ENCODE measurements around the gene SPTBN4. TPM values are rescaled to one million over a fixed set of nuclear protein-coding genes. Genes with fewer than 3 reads are reported as not detected.

Gene SPTBN4
- total and polyA plus RNA-seq, 2 donors (not counting 1 experiment from before 2014, with no cell fraction given), result 0.03 to 0.67 TPM

GRCh38 chr19:40466219-40466984 is 399 bp upstream of the SPTBN4 start:
- peaks cover 15% of the 10 kb centered on the region for H3K27me3 Mint-ChIP-seq
- ATAC-seq (ENCODE audit: low read depth) (peak; percentile 11), DNase-seq (peak; percentile 85)
- CTCF ChIA-PET, result interaction anchor here (0.8 to 6.7 kb wide), 8 partner anchors 16 to 327 kb away, joined by 3 to 86 read pairs (median 5); partner anchors contain the start of gene SERTAD1
- Histone ChIP-seq H3K4me3 (ENCODE audit: control extremely low read depth in 1 of 5, extremely low read depth in 1 of 5, insufficient read depth in 1 of 5, low read depth in 2 of 5, low read length in 4 of 5) (peak overlapping the region; percentile 1 to 70 (median 62)), H3K79me2 (ENCODE audit: control insufficient read depth, insufficient read depth, low read length) (no peaks in the 10 kb centered on the region), H2AFZ (ENCODE audit: insufficient read depth, low read depth, low read length, poor library complexity, severe bottlenecking) (peak overlapping the region; percentile 77), H3K27me3 (replicated peaks in 1 of 4; ENCODE audit: control extremely low read depth in 1 of 4, control insufficient read depth in 3 of 4, insufficient read depth in 4 of 4, low read length in 3 of 4) (peaks cover 0 to 23% (median 3%) of the 10 kb centered on the region in 4 experiments), H3K9ac (ENCODE audit: low read length) (peak overlapping the region; percentile 66), H3K27ac (ENCODE audit: low read length in 2 of 2) (peak overlapping the region; percentile 38 to 60), H3K4me1 (ENCODE audit: control insufficient read depth in 2 of 2, insufficient read depth in 2 of 2, low read length in 2 of 2) (peaks cover 26 to 38% of the 10 kb centered on the region in 2 donors), H3K4me2 (replicated peaks; ENCODE audit: low read depth, low read length, poor library complexity, severe bottlenecking) (peak overlapping the region; percentile 80), H4K20me1 (ENCODE audit: control insufficient read depth, insufficient read depth, low read length, poor library complexity, severe bottlenecking) (no peaks in the 10 kb centered on the region), H3K36me3 (replicated peaks in 1 of 2; ENCODE audit: control extremely low read depth in 1 of 2, control insufficient read depth in 1 of 2, extremely low read depth in 1 of 2, insufficient read depth in 2 of 2, low read length in 1 of 2) (no peaks in the 10 kb centered on the region), H3K9me3 (ENCODE audit: control extremely low read depth in 1 of 3, control insufficient read depth in 2 of 3, insufficient read depth in 1 of 3, low read length in 2 of 3) (peaks cover 0 to 13% (median 0%) of the 10 kb centered on the region in 3 donors)
- H3K4me1 Mint-ChIP-seq, result peaks cover 40% of the 10 kb centered on the region
- H3K27ac Mint-ChIP-seq, result peak overlapping the region; percentile 66
- peak overlapping the region; percentile 87 for H3K4me3 Mint-ChIP-seq
- intact Hi-C loops (cut with micrococcal nuclease), result loop anchor here (1.0 to 5.0 kb wide), 4 partner anchors 118 to 796 kb away; partner anchors contain the start of genes AKT2, C19orf47, HNRNPUL1 and PLD3
- H3K9me3 Mint-ChIP-seq (ENCODE audit: insufficient read depth), result no peaks in the 10 kb centered on the region
- POLR2A ChIA-PET, result interaction anchor here (0.5 to 2.2 kb wide), 6 partner anchors 23 to 180 kb away, joined by 3 to 12 read pairs (median 4); partner anchors contain the start of genes SERTAD1 and SERTAD3
- TF ChIP-seq EZH2 (IDR thresholded peaks at IDR 0.05; ENCODE audit: borderline replicate concordance, insufficient read depth, low read depth, low read length, poor library complexity, severe bottlenecking), result no peak
- TF ChIP-seq, protein P1, sequence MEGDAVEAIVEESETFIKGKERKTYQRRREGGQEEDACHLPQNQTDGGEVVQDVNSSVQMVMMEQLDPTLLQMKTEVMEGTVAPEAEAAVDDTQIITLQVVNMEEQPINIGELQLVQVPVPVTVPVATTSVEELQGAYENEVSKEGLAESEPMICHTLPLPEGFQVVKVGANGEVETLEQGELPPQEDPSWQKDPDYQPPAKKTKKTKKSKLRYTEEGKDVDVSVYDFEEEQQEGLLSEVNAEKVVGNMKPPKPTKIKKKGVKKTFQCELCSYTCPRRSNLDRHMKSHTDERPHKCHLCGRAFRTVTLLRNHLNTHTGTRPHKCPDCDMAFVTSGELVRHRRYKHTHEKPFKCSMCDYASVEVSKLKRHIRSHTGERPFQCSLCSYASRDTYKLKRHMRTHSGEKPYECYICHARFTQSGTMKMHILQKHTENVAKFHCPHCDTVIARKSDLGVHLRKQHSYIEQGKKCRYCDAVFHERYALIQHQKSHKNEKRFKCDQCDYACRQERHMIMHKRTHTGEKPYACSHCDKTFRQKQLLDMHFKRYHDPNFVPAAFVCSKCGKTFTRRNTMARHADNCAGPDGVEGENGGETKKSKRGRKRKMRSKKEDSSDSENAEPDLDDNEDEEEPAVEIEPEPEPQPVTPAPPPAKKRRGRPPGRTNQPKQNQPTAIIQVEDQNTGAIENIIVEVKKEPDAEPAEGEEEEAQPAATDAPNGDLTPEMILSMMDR (IDR thresholded peaks at IDR 0.05), result no peak
- 10% methylated on average over 48 of the region's 48 CpGs for WGBS (ENCODE audit: insufficient coverage)

GRCh38 chr19:40469011-40469410 is 2.2 kb downstream of the SPTBN4 start:
- no peak overlapping the region for H3K27ac Mint-ChIP-seq
- 95% methylated on average over 6 of the region's 6 CpGs for WGBS (ENCODE audit: insufficient coverage)
- ATAC-seq (ENCODE audit: low read depth), result no peak
- H3K27ac ChIP-seq (ENCODE audit: low read length in 2 of 2), result no peak overlapping the region
- no peak for DNase-seq
- peaks cover 19 to 31% of the 10 kb centered on the region in 2 donors for H3K4me1 ChIP-seq (ENCODE audit: control insufficient read depth in 2 of 2, insufficient read depth in 2 of 2, low read length in 2 of 2)
- H3K27me3 ChIP-seq (replicated peaks in 1 of 4; ENCODE audit: control extremely low read depth in 1 of 4, control insufficient read depth in 3 of 4, insufficient read depth in 4 of 4, low read length in 3 of 4), result peaks cover 0 to 23% (median 3%) of the 10 kb centered on the region in 4 experiments
- CTCF ChIA-PET, result no interaction called here
- POLR2A ChIA-PET, result no interaction called here
- no peaks in the 10 kb centered on the region for H3K79me2 ChIP-seq (ENCODE audit: control insufficient read depth, insufficient read depth, low read length)
- H2AFZ ChIP-seq (ENCODE audit: insufficient read depth, low read depth, low read length, poor library complexity, severe bottlenecking), result no peak overlapping the region
- H3K9me3 Mint-ChIP-seq (ENCODE audit: insufficient read depth), result no peaks in the 10 kb centered on the region
- H3K9me3 ChIP-seq (ENCODE audit: control extremely low read depth in 1 of 3, control insufficient read depth in 2 of 3, insufficient read depth in 1 of 3, low read length in 2 of 3), result peaks cover 0 to 9% (median 0%) of the 10 kb centered on the region in 3 donors
- H3K36me3 ChIP-seq (replicated peaks in 1 of 2; ENCODE audit: control extremely low read depth in 1 of 2, control insufficient read depth in 1 of 2, extremely low read depth in 1 of 2, insufficient read depth in 2 of 2, low read length in 1 of 2), result no peaks in the 10 kb centered on the region
- TF ChIP-seq, protein P1 (IDR thresholded peaks at IDR 0.05), result no peak
- TF ChIP-seq EZH2 (IDR thresholded peaks at IDR 0.05; ENCODE audit: borderline replicate concordance, insufficient read depth, low read depth, low read length, poor library complexity, severe bottlenecking), result no peak
- H4K20me1 ChIP-seq (ENCODE audit: control insufficient read depth, insufficient read depth, low read length, poor library complexity, severe bottlenecking), result no peaks in the 10 kb centered on the region
- no peak overlapping the region for H3K4me3 ChIP-seq (ENCODE audit: control extremely low read depth in 1 of 5, extremely low read depth in 1 of 5, insufficient read depth in 1 of 5, low read depth in 2 of 5, low read length in 4 of 5)
- no peak overlapping the region for H3K4me2 ChIP-seq (replicated peaks; ENCODE audit: low read depth, low read length, poor library complexity, severe bottlenecking)
- peaks cover 30% of the 10 kb centered on the region for H3K4me1 Mint-ChIP-seq
- H3K4me3 Mint-ChIP-seq, result no peak overlapping the region
- intact Hi-C loops (cut with micrococcal nuclease), result loop anchor here (5.0 kb wide), 3 partner anchors 182 to 793 kb away; partner anchors contain the start of genes AKT2, HNRNPUL1 and ZNF546
- peaks cover 15% of the 10 kb centered on the region for H3K27me3 Mint-ChIP-seq
- H3K9ac ChIP-seq (ENCODE audit: low read length), result no peak overlapping the region

Data from B cell (primary cell).